Jurkat, Clone E6-1 (cell line): Measurements from ENCODE around the gene MCL1. TPM values are rescaled to one million over a fixed set of nuclear protein-coding genes. Genes with fewer than 3 reads are reported as not detected.
"Not testable (repeated sequence)": the region's sequence is repeated elsewhere in the genome, so short reads cannot be mapped to it uniquely, and the experiment has no call there.

ENCODE experiments used
- DNase-seq: peaks from one replicate; pipeline ENCODE4 v3.0.0-alpha.2; 2011; ENCODE audit warnings: low read depth, low spot score
- H3K4me3 ChIP-seq: 2 replicates; pipeline ENCODE4 v1.5.1; 2011; ENCODE audit warnings: mild to moderate bottlenecking, low read length, control low read depth, moderate library complexity
- polyA plus RNA-seq: library from polyadenylated mRNA; unstranded; fragments of >200 nt; gene quantifications from one replicate; pipeline ENCODE4 v1.2.1, GENCODE V29; 2012; ENCODE audit warnings: missing spikeins; ENCODE audit not compliant: insufficient read length, insufficient read depth

Gene MCL1
- 64.4 TPM for polyA plus RNA-seq

DNA sequence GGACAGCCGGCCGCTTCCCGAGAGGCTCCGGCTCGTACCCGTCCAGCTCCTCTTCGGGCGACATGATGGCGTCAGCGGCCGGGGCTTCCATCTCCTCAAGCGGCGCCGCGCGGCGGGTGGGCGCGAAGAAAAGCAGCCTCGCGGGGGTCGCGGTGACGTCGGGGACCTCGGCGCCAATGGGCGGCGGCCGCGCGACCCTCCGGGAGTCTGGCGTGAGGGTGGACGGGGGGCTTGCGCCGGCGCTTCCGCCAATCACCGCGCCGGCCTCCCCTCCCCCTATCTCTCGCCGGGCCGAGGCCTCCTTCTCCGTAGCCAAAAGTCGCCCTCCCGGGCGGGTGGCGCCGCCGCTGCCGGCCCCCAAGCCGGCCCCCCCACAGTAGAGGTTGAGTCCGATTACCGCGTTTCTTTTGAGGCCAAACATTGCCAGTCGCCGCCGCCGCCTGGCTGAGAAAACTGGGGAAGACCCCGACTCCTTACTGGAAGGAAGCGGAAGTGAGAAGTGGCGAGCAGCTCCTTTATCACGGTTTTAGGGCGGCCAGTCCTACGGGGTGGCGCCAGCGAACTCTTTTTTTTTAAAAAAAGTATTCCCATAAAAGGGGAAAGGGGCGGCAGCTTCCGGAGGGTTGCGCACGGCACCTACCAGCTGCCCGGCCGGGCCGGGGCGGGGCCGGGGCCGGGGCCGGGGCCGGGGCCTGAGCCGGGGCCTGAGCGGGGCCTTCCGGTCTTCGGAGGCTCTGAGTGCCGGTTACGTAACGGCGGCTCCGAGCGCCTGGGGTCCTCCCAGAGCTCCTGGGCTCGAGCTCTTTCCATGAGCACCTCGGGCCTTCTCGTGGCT lies at the start of gene MCL1:
Gene MCL1 (minus strand): TSS at position 501 of the 835 bp plus-strand sequence. CDS start 80 bp downstream, at position 421.
- peak within 1 kb of the TSS; percentile 98 for H3K4me3 ChIP-seq
- peak; percentile 91 for DNase-seq

DNA sequence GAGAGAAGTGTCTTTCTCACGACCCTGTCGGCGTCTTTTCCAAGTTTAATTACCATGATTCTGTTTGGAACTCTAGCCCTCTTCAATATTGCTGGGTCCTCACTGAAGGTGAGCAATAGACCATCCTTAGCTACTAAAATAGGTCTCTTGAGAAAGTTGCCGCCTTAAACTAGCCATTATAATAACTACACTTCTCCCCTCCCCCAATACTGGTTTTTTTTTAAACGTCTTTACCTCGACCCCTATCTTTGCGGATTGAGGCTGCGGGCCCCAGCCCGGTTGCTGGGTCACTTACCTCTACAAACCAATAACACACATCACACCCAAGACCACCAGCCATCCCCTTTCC lies 49.3 kb upstream of the MCL1 start:
- peak overlapping the region; percentile 61 for H3K4me3 ChIP-seq
- no peak for DNase-seq

DNA sequence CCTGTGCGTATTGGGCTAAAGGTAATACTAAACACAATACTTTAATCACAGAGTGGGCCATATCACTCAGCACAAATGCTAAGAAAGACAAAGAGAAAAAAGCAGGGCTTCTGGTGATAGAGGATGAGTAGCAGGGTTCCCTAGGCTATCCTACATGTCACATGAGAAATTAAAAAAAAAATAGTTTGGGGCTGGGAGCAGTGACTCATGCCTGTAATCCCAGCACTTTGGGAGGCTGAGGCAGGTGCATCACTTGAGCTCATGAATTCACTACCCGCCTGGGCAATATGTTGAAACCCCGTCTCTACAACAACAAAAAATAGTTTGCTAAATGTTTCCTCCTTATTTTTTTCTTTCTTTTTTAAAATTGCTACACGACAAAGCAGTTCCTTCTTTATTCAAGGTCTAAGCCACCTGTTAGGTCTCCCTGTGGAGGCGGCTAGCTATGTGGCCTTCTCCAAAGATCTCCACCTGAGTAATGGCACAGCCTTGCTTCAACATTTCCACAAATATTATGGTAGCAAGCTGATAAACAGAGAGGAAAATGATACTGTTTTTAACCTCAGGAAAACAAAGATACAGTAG lies 48.5 kb upstream of the MCL1 start:
- no peak for DNase-seq
- peak overlapping the region; percentile 61 for H3K4me3 ChIP-seq

DNA sequence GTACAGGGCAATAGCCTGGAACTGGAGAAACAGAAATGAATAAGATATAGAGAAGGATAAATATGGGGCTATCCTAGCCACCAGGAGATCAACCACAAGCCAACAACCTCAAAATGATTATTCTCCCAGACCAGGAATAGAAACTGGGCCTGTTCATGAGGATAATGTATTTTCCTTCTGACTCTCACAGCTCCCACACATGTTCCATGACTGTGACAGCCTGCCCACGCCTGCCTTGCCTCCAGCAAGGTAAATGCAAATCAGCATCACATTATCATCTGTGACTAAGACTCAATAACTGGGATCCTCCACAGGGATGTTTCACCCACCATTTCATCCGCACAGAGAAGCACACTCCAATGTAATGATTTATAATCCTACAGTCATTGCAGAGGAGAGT lies 46.7 kb upstream of the MCL1 start:
- no peak for DNase-seq
- no peak overlapping the region for H3K4me3 ChIP-seq

- DNase-seq, H3K4me3 ChIP-seq: not testable (repeated sequence)
Measured at GRCh38 chr1:150624546-150624945, 45.1 kb upstream of the MCL1 start.

DNA sequence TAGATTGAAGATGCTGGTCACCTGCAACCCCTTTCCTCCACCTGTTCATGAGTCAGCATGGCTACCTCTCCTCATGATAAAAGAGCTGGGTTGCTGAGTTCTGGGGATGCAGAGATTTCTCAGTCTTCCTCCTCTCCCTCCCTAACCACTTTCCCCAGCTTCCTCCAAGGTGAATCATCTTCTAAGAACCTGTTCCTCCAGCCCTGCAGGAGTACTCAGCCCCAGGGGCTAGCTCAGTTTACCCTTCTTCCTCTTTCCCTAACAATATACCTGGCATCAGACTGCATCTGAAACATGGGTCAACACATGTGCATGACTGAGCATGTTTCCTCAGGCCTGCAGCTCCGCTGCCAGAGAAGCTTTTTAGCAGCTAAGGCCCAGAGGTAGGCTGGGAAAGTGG lies 44.7 kb upstream of the MCL1 start:
- not testable (repeated sequence) for DNase-seq, H3K4me3 ChIP-seq

- H3K4me3 ChIP-seq = no peak overlapping the region
- no peak for DNase-seq
Measured at GRCh38 chr1:150622303-150622975, 43.0 kb upstream of the MCL1 start.

DNA sequence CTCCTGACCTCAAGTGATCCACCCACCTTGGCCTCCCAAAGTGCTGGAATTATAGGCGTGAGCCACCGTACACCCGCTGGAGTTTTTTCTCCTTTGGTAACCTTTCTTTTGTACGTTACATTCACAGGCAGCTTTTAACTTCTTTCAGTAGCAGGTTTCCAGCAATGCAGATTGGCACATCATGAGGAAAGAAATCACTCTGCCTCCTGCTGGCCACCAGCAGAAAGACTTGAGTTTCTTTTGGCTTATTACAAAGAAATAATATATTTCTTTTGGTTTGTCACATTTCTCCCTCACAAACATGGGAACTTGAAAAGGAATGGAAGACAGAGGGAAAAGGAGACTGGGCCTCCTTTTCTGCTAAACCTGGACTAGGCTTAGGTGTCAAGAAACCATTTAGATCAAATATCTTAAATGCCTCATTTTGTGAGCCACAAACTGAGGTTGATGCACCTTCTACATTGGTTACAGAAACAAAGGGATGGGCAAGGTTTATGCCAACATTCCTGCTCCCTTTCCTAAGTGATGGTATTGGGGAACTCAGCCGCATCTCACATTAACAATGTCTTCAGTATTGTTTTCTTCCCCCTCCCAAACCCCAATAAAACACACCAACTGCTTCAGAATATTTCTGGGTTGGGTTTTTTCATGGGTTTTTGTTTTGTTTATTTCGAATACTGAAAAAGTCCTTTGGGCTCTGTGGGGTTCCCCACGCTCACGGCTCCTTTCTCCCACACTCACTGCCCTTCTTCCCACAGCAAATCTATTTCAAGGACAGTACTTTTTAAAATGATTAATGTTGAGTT lies 42.3 kb upstream of the MCL1 start:
- DNase-seq = peak; percentile 37
- no peak overlapping the region for H3K4me3 ChIP-seq

DNA sequence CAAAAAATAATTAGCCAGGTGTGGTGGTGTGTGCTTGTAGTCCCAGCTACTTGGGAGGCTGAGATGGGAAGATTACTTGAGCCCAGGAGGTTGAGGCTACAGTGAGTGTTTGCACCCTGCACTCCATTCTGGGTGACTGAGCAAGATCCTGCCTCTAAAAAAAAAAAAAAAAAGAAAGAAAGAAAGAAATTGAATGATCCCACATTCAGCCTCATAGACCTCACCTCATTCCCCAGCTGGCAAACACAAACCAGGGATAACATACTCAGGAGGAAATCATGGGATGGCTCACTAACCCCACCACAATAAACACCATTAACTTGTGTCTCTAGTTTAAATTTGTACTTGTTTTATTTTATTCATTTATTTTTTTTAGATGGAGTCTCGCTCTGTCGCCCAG lies 41.5 kb upstream of the MCL1 start:
- H3K4me3 ChIP-seq = no peak overlapping the region
- DNase-seq = no peak

GRCh38 chr1:150619576-150620509 lies 40.4 kb upstream of the MCL1 start:
- DNase-seq = no peak
- H3K4me3 ChIP-seq = no peak overlapping the region

GRCh38 chr1:150615346-150616201 lies 36.2 kb upstream of the MCL1 start:
- no peak overlapping the region for H3K4me3 ChIP-seq
- DNase-seq = peak; percentile 29

DNA sequence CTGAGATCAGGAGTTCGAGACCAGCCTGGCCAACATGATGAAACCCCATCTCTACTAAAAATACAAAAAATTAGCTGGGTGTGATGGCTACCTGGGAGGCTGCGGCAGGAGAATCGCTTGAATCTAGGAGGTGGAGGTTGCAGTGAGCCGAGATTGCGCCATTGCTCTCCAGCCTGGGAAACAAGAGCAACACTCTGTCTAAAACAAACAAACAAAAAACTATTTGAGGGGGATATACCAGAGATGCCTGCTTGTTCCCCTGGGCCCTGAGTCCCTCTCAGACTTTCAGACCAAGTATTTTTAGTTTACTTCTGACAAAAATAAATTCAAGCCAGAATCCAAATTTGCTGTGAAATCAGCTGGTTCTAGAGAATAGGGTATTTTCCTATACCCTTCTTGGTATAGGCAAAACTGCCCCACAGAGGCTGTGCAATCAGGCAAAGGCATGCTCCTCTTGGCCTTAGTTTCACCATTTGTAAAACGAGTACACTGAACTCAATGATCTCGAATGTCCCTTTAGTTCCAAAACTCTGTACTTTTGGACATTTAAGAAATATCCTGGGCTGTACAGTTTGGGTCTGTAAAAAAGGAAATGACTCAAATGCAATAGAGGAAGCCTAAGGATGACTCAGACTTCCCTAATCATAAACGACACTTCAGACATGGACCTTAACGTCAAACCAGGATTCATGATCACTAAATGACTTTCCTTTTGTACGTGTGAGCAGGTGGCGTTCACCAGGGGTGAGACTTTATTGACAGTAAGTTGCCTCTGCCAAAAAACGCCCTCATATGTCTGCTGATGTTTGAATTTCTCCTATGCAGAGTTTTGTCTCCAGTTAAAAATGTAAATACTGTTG lies 33.9 kb upstream of the MCL1 start:
- no peak overlapping the region for H3K4me3 ChIP-seq
- no peak for DNase-seq

DNA sequence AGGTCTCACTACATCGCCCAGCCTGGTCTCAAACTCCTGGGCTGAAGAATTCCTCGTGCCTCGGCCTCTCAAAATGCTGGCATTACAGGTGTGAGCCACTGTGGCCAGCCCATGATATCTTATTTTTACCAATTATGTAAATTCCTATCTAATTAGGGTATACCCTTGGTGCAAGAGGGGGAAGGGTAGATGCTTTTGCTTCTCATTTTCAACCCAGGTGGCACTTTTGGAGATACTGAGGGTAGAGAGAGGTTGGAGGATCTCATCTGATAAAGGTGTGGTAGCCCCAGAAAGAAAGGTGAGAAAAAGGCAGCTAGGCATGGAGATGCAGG lies 32.6 kb upstream of the MCL1 start:
- no peak for DNase-seq
- no peak overlapping the region for H3K4me3 ChIP-seq

DNA sequence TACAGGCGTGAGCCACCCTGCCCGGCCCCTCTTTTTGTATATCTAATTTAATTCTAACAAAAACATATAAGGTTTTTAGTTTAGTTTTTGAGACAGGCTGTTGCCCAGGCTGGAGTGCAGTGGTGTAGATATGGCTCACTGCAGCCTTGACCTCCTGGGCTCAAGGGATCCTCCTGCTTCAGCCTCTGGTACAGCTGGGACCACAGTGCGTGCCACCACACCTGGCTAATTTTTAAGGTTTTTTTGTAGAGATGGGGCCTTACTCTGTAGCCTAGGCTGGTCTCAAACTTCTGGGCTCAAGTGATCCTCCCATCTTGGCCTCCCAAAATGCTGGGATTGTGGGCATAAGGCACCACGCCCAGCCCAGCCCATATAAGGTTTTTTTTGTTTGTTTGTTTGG lies 31.2 kb upstream of the MCL1 start:
- H3K4me3 ChIP-seq = no peak overlapping the region
- no peak for DNase-seq

GRCh38 chr1:150609732-150610131 lies 30.3 kb upstream of the MCL1 start:
- no peak overlapping the region for H3K4me3 ChIP-seq

GRCh38 chr1:150606463-150607142 lies 27.2 kb upstream of the MCL1 start:
- DNase-seq = no peak

More at GRCh38 chr1:150609732-150610131, 30.3 kb upstream of the MCL1 start:
- no peak for DNase-seq

More at GRCh38 chr1:150606463-150607142, 27.2 kb upstream of the MCL1 start:
- no peak overlapping the region for H3K4me3 ChIP-seq
